Prostate gland (tissue), 2 donors: ENCODE measurements around the gene PSMD5. TPM values are rescaled to one million over a fixed set of nuclear protein-coding genes. Genes with fewer than 3 reads are reported as not detected.
"Not testable (repeated sequence)": the region's sequence is repeated elsewhere in the genome, so short reads cannot be mapped to it uniquely, and the experiment has no call there.

Source experiments
- DNase-seq: peaks from one replicate; pipeline ENCODE4 v3.0.0-alpha.2; 2019; ENCODE audit warnings: low spot score
- H3K27ac ChIP-seq, 2 donors: fragments of 200-600 bp; sonication (generic); 2 replicates each; pipeline ENCODE4 v1.5.1; 2017 to 2019
- H3K27me3 ChIP-seq: fragments of 200-600 bp; sonication (generic); replicated peaks from 2 replicates; pipeline ENCODE4 v1.5.1; 2019; ENCODE audit not compliant: insufficient read depth
- H3K36me3 ChIP-seq, 2 donors: fragments of 200-600 bp; sonication (generic); 1 replicate in 1 of 2; 2 replicates in 1 of 2; pipeline versions ENCODE4 v1.5.1 to v1.8.1; 2017 to 2019
- H3K4me1 ChIP-seq: fragments of 200-600 bp; sonication (generic); replicated peaks from 2 replicates; pipeline ENCODE4 v1.5.1; 2019
- H3K4me3 ChIP-seq, 2 donors: fragments of 200-600 bp; sonication (generic); 2 replicates each; pipeline ENCODE4 v1.5.1; 2017 to 2019
- H3K9me3 ChIP-seq: fragments of 200-600 bp; sonication (generic); 2 replicates; pipeline ENCODE4 v1.5.1; 2017
- CTCF ChIP-seq, 4 experiments: fragments of 200-600 bp in 2 of 4; fragments of 450-650 bp in 2 of 4; sonication (generic) in 2 of 4; IDR thresholded peaks; 1 replicate in 3 of 4; 2 replicates in 1 of 4; pipeline ENCODE4 v1.5.1; 2016 to 2019; ENCODE audit warnings: antibody characterized with exemption in 4 of 4, mild to moderate bottlenecking in 2 of 4, moderate library complexity in 2 of 4
- POLR2A ChIP-seq: fragments of 450-650 bp; IDR thresholded peaks from one replicate; pipeline ENCODE4 v1.6.1; 2016; ENCODE audit warnings: antibody characterized with exemption, mild to moderate bottlenecking
- POLR2AphosphoS5 ChIP-seq: sonication (generic); formaldehyde crosslinking; IDR thresholded peaks from one replicate; pipeline ENCODE4 v1.6.1; 2017; ENCODE audit warnings: antibody characterized with exemption
- WGBS: methylation state at CpG from one replicate; pipeline ENCODE4 v1.1.5; 2018; 5-methylcytosine and 5-hydroxymethylcytosine counted together
- intact Hi-C: fragments of 100-400 bp; cut with DNase I; formaldehyde crosslinking; loops from one replicate; pipeline ENCODE4 v1.14.2; 2022
- total RNA-seq, 2 donors: library from RNA; depleted of rRNA; stranded (reverse); fragments of >200 nt; gene quantifications; one replicate each; pipeline ENCODE4 v1.1.0, GENCODE V29; 2016

PSMD5 gene
- total RNA-seq, 2 donors from 2014 or later = 30.0 to 36.3 TPM

- peaks cover 0 to 4% of the 10 kb centered on the region in 2 donors for H3K36me3 ChIP-seq
- intact Hi-C loops = no loop called here
Measured at GRCh38 chr9:120829650-120830049, 13.1 kb downstream of the PSMD5 start.

GRCh38 chr9:120820095-120820494 is 22.6 kb downstream of the PSMD5 start:
- Histone ChIP-seq H3K4me1 (no peaks in the 10 kb centered on the region), H3K9me3 (no peaks in the 10 kb centered on the region), H3K4me3 (no peak overlapping the region), H3K27me3 (no peaks in the 10 kb centered on the region), H3K27ac (no peak overlapping the region), H3K36me3 (no peaks in the 10 kb centered on the region)
- WGBS = 66% methylated on average over 4 of the region's 4 CpGs
- no peak for DNase-seq
- intact Hi-C loops = no loop called here
- TF ChIP-seq POLR2A = no peak
- no peak for TF ChIP-seq POLR2AphosphoS5
- no peak for TF ChIP-seq CTCF (IDR thresholded peaks at IDR 0.05)

More at GRCh38 chr9:120829650-120830049, 13.1 kb downstream of the PSMD5 start:
- no peak overlapping the region for H3K27ac ChIP-seq
- DNase-seq = no peak
- WGBS = 94% methylated on average over 1 of the region's 1 CpG
- no peaks in the 10 kb centered on the region for H3K27me3 ChIP-seq
- TF ChIP-seq POLR2AphosphoS5 (no peak), POLR2A (no peak), CTCF (IDR thresholded peaks at IDR 0.05) (no peak)
- H3K4me3 ChIP-seq = no peak overlapping the region
- H3K4me1 ChIP-seq = no peaks in the 10 kb centered on the region
- no peaks in the 10 kb centered on the region for H3K9me3 ChIP-seq

- Histone ChIP-seq H3K4me1 (no peaks in the 10 kb centered on the region), H3K36me3 (no peaks in the 10 kb centered on the region), H3K27ac (no peak overlapping the region), H3K4me3 (no peak overlapping the region), H3K27me3 (no peaks in the 10 kb centered on the region), H3K9me3 (no peaks in the 10 kb centered on the region)
- intact Hi-C loops = no loop called here
- WGBS = 90% methylated on average over 1 of the region's 1 CpG
- TF ChIP-seq CTCF (IDR thresholded peaks at IDR 0.05) (no peak), POLR2AphosphoS5 (no peak), POLR2A (no peak)
- no peak for DNase-seq
Measured at GRCh38 chr9:120818595-120818994, 24.1 kb downstream of the PSMD5 start.

GRCh38 chr9:120815075-120815474 is 27.6 kb downstream of the PSMD5 start:
- Histone ChIP-seq H3K9me3 (no peaks in the 10 kb centered on the region), H3K4me1 (no peaks in the 10 kb centered on the region), H3K27me3 (no peaks in the 10 kb centered on the region), H3K36me3 (no peaks in the 10 kb centered on the region), H3K27ac (no peak overlapping the region), H3K4me3 (no peak overlapping the region)
- no peak for TF ChIP-seq POLR2AphosphoS5
- intact Hi-C loops = no loop called here
- DNase-seq = no peak
- 95% methylated on average over 4 of the region's 4 CpGs for WGBS

- no peaks in the 10 kb centered on the region for H3K9me3 ChIP-seq
- H3K4me3 ChIP-seq = no peak overlapping the region
- no peaks in the 10 kb centered on the region for H3K4me1 ChIP-seq
- no peaks in the 10 kb centered on the region for H3K27me3 ChIP-seq
- intact Hi-C loops = no loop called here
- no peak for TF ChIP-seq POLR2A
- TF ChIP-seq POLR2AphosphoS5 = no peak
- DNase-seq = no peak
- H3K27ac ChIP-seq = no peak overlapping the region
- H3K36me3 ChIP-seq = no peaks in the 10 kb centered on the region
Measured at GRCh38 chr9:120808931-120809330, 33.8 kb downstream of the PSMD5 start.

GRCh38 chr9:120807607-120808379 is 34.9 kb downstream of the PSMD5 start:
- Histone ChIP-seq H3K27ac (no peak overlapping the region), H3K36me3 (no peaks in the 10 kb centered on the region), H3K4me3 (no peak overlapping the region), H3K4me1 (no peaks in the 10 kb centered on the region), H3K27me3 (no peaks in the 10 kb centered on the region), H3K9me3 (no peaks in the 10 kb centered on the region)
- TF ChIP-seq POLR2A = no peak
- TF ChIP-seq POLR2AphosphoS5 = no peak
- TF ChIP-seq CTCF (IDR thresholded peaks at IDR 0.05) = no peak
- intact Hi-C loops = no loop called here
- no peak for DNase-seq

GRCh38 chr9:120804784-120805363 is 37.8 kb downstream of the PSMD5 start:
- H3K4me3 ChIP-seq, H3K27ac ChIP-seq, intact Hi-C loops, H3K27me3 ChIP-seq, H3K4me1 ChIP-seq, H3K36me3 ChIP-seq, H3K9me3 ChIP-seq, DNase-seq: not testable (repeated sequence)
- WGBS = 84% methylated on average over 3 of the region's 3 CpGs
